Measurements from ENCODE around the gene MTHFD1L.
"Not testable (repeated sequence)": the region's sequence is repeated elsewhere in the genome, so short reads cannot be mapped to it uniquely, and the experiment has no call there.

MTHFD1L gene

GRCh38 chr6:151034825-151035781 is 169.6 kb downstream of the MTHFD1L start:
- no peak for ATAC-seq
- TF ChIP-seq PPARA (CRISPR knock-in tag; IDR thresholded peaks at IDR 0.05; ENCODE audit: borderline replicate concordance) = no peak
- TF ChIP-seq ZNF565 (CRISPR knock-in tag; conservative IDR thresholded peaks at IDR 0.05; ENCODE audit: low read depth) = no peak
- no peak for TF ChIP-seq ZNF70 (CRISPR knock-in tag; IDR thresholded peaks at IDR 0.05)
- TF ChIP-seq ESRRG (CRISPR knock-in tag; IDR thresholded peaks at IDR 0.05) = no peak
- no peak for TF ChIP-seq TSHZ2 (CRISPR knock-in tag; IDR thresholded peaks at IDR 0.05)
- TF ChIP-seq CREB5 (CRISPR knock-in tag; IDR thresholded peaks at IDR 0.05; ENCODE audit: low read depth) = no peak
- no peak for TF ChIP-seq PATZ1 (CRISPR knock-in tag; IDR thresholded peaks at IDR 0.05; ENCODE audit: borderline replicate concordance)
- no peak for TF ChIP-seq ARNTL (CRISPR knock-in tag; IDR thresholded peaks at IDR 0.05; ENCODE audit: borderline replicate concordance, low read depth)
- TF ChIP-seq TOX (CRISPR knock-in tag; IDR thresholded peaks at IDR 0.05; ENCODE audit: borderline replicate concordance) = no peak

- ATAC-seq = not testable (repeated sequence)
- TF ChIP-seq TOX (CRISPR knock-in tag; IDR thresholded peaks at IDR 0.05; ENCODE audit: borderline replicate concordance) = 0 out of 2 replicates have a peak, but pooled peaks have one; percentile 5
- peak; percentile 46; the same call in 1 of the 2 replicates for TF ChIP-seq SNAI2 (CRISPR knock-in tag; IDR thresholded peaks at IDR 0.05)
- TF ChIP-seq ISL1 (CRISPR knock-in tag; IDR thresholded peaks at IDR 0.05) = peak; percentile 70
- 0 out of 2 replicates have a peak, but pooled peaks have one; percentile 53 for TF ChIP-seq ZFP3 (CRISPR knock-in tag; IDR thresholded peaks at IDR 0.05)
- peak; percentile 38; the same call in 1 of the 2 replicates for TF ChIP-seq RARB (CRISPR knock-in tag; IDR thresholded peaks at IDR 0.05)
- TF ChIP-seq ZC3H10 (CRISPR knock-in tag; IDR thresholded peaks at IDR 0.05) = peak; percentile 81
These were observed 170.8 kb downstream of the MTHFD1L start for GRCh38 chr6:151036211-151036721.

- TF ChIP-seq SNAI2 (CRISPR knock-in tag; IDR thresholded peaks at IDR 0.05) (no peak), POU6F1 (CRISPR knock-in tag; IDR thresholded peaks at IDR 0.05; ENCODE audit: borderline replicate concordance, low read depth) (no peak), ZNF8 (CRISPR knock-in tag; IDR thresholded peaks at IDR 0.05) (no peak), TCF4 (CRISPR knock-in tag; IDR thresholded peaks at IDR 0.05; ENCODE audit: borderline replicate concordance) (no peak), GLIS3 (CRISPR knock-in tag; IDR thresholded peaks at IDR 0.05) (no peak), CREB5 (CRISPR knock-in tag; IDR thresholded peaks at IDR 0.05; ENCODE audit: low read depth) (no peak), OSR1 (CRISPR knock-in tag; IDR thresholded peaks at IDR 0.05) (no peak), ZC3H10 (CRISPR knock-in tag; IDR thresholded peaks at IDR 0.05) (no peak), CSDC2 (CRISPR knock-in tag; IDR thresholded peaks at IDR 0.05) (no peak)
- no peak for ATAC-seq
These were observed 171.6 kb downstream of the MTHFD1L start for GRCh38 chr6:151036869-151037680.

Measured in SK-N-SH treated with all-trans-retinoic acid at 6 μM for 48 hours (cell line).